GM21367 (cell line): ENCODE results near the gene EGFL7.

Source experiments
- ATAC-seq: cut with Tn5 transposase; IDR thresholded peaks from one replicate; pipeline ENCODE4 v1.9.1; 2021; ENCODE audit not compliant: unreplicated experiment

Gene EGFL7

GRCh38 chr9:136658849-136659535 is 3.7 kb upstream of the EGFL7 start:
- ATAC-seq, result no peak

- ATAC-seq, result no peak
These were observed 2.6 kb upstream of the EGFL7 start for GRCh38 chr9:136659861-136660784.

DNA sequence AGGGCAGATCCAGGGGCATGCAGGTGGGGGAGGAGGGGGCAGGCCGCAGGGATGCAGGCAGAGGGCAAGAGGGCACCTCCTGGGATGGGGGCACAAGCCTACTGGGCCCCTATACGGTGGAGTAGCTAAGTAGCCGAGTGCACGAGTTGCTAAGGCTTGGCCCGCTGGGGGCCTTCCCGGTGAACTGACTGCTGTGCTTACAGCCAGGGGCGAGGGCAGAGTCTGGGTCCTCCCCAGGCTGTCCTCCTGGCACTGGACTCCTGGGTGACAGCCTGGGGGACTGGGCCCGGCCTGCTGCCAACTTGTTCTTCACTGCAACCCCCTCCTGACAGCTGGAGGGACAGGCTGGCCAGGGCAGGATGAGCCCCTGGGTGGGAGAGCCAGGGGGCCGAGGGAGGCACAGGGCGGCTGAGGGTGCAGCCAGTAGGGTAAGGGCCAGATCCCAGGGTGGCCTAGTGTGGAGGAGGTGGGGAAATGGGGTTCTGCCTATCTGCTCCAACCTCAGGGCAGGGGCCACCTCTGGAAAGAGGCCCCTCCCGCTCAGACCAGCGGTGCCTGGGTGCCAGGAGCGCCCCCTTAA is 1.7 kb upstream of the EGFL7 start:
- ATAC-seq, result no peak

- ATAC-seq, result no peak
These were observed 933 bp upstream of the EGFL7 start for GRCh38 chr9:136661641-136662325.

- no peak for ATAC-seq
These were observed 425 bp upstream of the EGFL7 start for GRCh38 chr9:136662326-136662655.

- no peak for ATAC-seq
These were observed 1.5 kb downstream of the EGFL7 start for GRCh38 chr9:136664000-136664915.

DNA sequence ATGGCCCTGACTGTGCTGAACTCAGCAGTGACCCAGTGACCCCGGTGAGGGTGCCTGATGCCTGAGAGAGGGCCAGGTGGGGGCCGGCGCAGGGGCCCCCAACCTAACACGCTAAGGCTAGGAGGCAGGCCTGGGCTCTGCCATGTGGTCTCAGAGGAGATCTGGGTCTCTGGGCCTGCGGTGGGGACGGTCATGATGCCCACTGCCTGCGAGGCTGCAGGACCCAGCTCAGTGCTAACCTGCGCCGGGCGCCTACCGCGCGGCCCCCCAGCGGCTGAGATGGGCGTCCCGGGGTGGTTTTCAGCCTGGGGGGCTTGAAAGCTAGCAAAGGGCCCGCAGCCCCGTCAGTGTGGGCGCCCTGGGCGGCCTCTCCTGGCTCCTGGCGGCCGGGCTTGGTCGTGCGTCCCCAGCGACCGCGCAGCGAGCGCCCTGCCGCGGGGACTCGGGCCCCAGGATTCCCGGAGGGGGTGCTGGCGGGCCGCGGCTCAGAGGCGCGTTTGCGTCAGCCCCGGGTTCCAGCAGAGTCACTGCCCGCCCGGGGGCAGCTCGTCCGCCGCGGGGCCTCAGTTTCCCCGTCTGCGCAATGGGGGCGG is 2.5 kb downstream of the EGFL7 start:
- ATAC-seq, result no peak

DNA sequence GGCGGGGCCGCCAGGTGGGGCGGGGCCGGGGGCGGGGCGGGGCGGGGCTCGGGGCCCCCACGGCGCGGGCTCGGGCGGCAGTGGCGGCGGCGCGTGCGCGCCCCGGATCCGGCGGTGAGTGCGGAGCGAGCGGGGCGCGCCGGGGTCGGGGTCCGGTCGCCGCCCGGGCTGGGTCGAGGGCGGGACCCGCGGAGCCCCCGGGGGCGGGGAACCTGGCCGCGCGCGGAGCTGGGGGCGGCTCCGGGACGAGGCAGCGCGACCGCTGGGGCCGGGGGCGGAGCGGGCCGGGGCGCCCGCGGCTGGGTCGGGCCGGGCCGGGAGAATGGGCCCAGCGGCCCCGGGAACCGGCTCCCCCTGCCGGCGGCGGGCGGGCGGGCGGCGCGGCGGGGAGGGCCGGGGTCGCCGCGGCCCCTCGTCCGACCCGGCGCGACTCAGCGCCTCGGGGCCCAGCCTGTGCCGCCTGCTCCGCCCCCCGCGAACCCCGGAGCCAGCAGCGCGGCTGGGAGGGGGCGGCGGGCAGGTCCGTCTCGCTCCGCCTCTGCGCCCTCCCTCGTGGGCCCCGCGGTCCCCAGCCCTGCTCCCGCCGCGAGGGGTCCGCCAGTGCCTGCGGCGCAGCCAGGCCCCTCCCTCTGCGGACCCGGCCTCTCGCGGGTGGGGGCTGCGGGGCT is 3.1 kb downstream of the EGFL7 start:
- ATAC-seq, result no peak

- ATAC-seq, result no peak
These were observed 3.9 kb downstream of the EGFL7 start for GRCh38 chr9:136666372-136667213.

GRCh38 chr9:136667214-136667939 is 4.7 kb downstream of the EGFL7 start:
- no peak for ATAC-seq

DNA sequence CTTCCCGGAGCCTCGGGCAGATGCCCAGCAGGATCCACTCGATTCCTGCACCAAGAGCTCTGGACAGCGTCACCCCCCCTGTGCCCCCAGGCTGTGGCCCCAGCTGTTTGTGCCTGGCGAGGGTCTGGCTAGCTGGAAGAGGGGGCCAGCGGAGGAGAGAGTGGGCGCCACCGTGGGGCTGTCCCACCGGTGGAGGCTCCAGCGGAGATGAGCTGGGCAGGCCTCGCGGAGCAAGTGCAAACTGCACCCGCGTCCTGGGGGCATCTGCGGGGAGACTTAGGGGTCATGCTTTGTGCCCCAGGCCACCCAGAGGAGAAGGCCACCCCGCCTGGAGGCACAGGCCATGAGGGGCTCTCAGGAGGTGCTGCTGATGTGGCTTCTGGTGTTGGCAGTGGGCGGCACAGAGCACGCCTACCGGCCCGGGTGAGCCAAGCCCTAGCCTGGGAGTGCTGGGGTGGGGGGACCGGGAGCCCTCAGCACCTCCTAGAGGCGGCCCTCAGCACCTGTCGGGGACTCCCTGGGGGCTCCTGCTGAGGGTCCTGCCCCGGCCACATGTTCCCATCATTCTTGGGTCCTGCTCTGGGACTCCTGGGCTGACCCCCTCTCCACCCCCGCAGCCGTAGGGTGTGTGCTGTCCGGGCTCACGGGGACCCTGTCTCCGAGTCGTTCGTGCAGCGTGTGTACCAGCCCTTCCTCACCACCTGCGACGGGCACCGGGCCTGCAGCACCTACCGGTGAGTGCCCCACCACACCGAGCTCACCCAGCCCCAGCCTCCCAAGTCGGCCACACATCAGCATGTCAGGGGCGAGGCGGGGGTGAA is 5.4 kb downstream of the EGFL7 start:
- no peak for ATAC-seq

DNA sequence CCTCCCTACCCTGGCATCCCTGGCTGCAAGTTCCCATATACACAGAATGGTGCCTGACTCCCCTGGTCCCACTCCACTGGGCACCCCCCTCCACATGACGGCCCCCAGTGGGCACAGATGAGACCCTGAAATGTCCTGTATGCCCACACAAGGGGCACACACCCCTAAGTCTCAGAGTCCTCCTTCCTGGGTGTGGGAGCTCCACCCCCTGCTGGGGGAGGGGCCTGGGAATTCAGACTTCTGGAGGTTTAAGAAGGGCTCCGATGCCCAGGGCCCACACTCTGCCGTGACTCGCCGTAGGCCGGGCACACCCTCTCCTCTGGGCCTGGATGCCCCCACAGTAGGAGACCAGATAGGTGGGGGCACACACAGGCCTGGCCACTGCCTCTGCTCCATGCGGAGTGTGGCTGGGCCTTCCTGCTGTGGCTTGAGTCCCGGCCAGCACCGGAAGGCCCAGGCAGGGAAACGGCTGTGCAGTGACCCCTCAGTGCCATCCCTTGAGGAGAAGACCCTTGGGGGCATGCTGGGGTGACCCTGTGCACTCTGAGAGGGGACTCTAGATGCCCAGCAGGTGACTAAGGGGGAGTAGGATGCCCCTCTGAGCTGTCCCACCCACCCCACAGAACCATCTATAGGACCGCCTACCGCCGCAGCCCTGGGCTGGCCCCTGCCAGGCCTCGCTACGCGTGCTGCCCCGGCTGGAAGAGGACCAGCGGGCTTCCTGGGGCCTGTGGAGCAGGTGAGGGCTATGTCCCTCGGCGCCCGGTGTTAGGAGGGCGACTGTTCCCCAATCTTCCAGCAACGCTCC is 6.5 kb downstream of the EGFL7 start:
- no peak for ATAC-seq

- no peak for ATAC-seq
These were observed 7.2 kb downstream of the EGFL7 start for GRCh38 chr9:136669791-136670464.

GRCh38 chr9:136670576-136671253 is 8.0 kb downstream of the EGFL7 start:
- ATAC-seq, result no peak

DNA sequence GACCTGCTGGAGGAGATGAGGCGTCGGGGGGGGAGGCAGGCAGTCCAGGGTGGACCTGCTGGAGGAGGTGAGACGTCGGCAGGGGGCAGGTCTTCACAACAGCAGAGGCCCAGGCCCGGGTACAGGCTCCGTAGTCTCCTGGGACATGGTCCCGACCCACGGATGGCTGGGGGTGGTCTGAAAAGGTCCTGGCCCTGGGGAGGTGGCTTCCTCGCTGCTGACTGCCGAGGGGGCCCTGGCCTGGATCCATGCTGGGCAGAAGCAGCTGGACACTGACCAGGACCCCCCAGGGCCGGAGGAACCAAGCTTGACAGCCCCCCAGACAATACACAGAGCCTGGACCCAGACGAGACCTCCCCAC is 8.5 kb downstream of the EGFL7 start:
- no peak for ATAC-seq
